GM19239 (cell line): ENCODE results near the gene CDX2.

Experiments used
- DNase-seq: peaks from one replicate; pipeline ENCODE4 v3.0.0; 2011; ENCODE audit warnings: low spot score; ENCODE audit not compliant: insufficient read length
- FAIRE-seq: peaks from 2 replicates; lab custom pipeline; 2011; peaks lifted over from hg19 to GRCh38; lab: Jason Lieb, UNC

The CDX2 gene

DNA sequence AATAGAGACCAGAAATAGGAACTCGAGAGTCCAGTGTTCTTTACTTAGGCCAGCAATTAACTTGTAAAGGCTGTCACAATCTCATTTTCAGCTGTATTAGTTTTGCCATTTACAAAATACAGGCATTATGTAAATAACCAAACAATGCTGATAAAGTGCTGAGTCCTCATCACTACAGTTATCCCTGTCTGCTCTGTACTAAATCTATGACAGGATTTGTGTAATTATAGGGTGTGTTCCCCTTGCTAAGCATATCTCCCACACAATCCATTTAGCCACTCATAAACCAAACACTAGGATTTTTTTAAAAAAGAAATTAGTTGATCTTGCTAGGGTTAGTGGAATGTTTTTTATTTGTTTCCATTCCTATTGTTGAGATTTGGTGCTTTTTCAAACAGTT is 26.1 kb downstream of the CDX2 start:
- DNase-seq, result no peak
- no peak for FAIRE-seq

GRCh38 chr13:27933580-27934328 is 35.4 kb downstream of the CDX2 start:
- no peak for FAIRE-seq
- no peak for DNase-seq

GRCh38 chr13:27933118-27933517 is 36.0 kb downstream of the CDX2 start:
- no peak for FAIRE-seq
- no peak for DNase-seq

DNA sequence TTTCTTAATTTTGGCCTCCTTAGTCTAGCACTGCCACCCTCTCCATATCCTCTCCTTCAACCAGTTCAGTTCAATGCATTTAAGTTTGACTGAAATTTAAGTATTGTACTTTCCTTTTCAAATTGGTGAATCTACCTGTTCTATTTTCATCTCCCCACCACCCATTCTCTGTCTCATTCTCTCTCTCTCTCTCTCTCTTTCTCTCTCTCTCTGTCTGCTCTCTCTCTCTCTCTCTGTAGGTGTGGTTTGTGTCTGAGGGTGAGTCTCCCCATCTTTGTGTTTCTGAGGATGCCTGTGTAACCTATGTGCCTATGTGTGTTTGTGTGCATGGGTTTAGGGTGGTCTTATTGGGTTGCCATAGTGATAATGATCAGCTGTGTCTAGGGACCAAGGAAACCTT is 39.2 kb downstream of the CDX2 start:
- FAIRE-seq (no peak), DNase-seq (no peak)

- FAIRE-seq, result no peak
- DNase-seq, result no peak
These were observed 40.0 kb downstream of the CDX2 start for GRCh38 chr13:27928805-27929753.

DNA sequence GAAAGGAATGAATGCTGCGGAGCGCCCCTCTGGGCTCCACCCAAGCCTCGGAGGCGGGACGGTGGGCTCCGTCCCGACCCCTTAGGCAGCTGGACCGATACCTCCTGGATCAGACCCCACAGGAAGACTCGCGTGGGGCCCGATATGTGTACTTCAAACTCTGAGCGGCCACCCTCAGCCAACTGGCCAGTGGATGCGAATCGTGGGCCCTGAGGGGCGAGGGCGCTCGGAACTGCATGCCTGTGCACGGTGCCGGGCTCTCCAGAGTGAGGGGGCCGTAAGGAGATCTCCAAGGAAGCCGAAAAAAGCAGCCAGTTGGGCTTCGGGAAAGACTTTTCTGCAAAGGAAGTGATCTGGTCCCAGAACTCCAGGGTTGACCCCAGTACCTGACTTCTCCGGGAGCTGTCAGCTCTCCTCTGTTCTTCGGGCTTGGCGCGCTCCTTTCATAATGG is 40.7 kb downstream of the CDX2 start:
- DNase-seq, result no peak
- FAIRE-seq, result no peak

GRCh38 chr13:27927444-27928352 is 41.4 kb downstream of the CDX2 start:
- DNase-seq (no peak), FAIRE-seq (peak; percentile 76)

- no peak for DNase-seq
- FAIRE-seq, result peak; percentile 65
These were observed 42.3 kb downstream of the CDX2 start for GRCh38 chr13:27926644-27927434.

GRCh38 chr13:27925220-27925991 is 43.7 kb downstream of the CDX2 start:
- DNase-seq, result no peak
- FAIRE-seq, result no peak

DNA sequence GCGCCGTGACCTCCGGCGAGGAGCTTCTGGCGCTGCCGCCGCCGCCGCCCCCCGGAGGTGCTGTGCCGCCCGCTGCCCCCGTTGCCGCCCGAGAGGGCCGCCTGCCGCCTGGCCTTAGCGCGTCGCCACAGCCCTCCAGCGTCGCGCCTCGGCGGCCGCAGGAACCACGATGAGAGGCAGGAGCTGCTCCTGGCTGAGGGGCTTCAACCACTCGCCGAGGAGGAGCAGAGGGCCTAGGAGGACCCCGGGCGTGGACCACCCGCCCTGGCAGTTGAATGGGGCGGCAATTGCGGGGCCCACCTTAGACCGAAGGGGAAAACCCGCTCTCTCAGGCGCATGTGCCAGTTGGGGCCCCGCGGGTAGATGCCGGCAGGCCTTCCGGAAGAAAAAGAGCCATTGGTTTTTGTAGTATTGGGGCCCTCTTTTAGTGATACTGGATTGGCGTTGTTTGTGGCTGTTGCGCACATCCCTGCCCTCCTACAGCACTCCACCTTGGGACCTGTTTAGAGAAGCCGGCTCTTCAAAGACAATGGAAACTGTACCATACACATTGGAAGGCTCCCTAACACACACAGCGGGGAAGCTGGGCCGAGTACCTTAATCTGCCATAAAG is 44.5 kb downstream of the CDX2 start:
- FAIRE-seq, result no peak
- DNase-seq, result no peak

DNA sequence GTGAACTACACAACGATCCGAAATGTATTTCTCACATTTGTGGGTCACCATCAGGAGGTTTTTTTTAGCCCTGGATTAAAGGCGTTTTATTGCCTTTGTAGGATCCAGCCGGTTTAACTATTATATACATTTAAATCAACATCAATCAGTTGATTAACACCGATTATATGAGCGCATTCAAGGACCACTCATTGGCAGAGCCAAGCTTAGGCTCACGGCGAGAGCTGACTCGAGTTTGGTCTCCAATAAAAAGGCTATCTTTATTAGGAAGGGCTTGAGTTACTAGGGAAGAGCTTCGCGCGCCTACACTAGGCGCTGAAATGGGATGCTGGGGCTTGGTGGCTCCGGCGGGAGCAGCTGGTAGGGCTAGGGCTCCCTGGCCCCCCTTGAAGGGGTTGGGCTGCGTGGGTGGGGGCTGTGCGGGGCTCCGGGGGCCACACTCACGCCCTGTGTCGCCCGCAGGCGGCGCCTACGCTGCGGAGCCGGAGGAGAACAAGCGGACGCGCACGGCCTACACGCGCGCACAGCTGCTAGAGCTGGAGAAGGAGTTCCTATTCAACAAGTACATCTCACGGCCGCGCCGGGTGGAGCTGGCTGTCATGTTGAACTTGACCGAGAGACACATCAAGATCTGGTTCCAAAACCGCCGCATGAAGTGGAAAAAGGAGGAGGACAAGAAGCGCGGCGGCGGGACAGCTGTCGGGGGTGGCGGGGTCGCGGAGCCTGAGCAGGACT is 45.2 kb downstream of the CDX2 start:
- FAIRE-seq (no peak), DNase-seq (no peak)

- no peak for DNase-seq
- peak; percentile 60 for FAIRE-seq
These were observed 46.1 kb downstream of the CDX2 start for GRCh38 chr13:27922883-27923612.

GRCh38 chr13:27921961-27922882 is 46.9 kb downstream of the CDX2 start:
- no peak for DNase-seq
- FAIRE-seq, result no peak

DNA sequence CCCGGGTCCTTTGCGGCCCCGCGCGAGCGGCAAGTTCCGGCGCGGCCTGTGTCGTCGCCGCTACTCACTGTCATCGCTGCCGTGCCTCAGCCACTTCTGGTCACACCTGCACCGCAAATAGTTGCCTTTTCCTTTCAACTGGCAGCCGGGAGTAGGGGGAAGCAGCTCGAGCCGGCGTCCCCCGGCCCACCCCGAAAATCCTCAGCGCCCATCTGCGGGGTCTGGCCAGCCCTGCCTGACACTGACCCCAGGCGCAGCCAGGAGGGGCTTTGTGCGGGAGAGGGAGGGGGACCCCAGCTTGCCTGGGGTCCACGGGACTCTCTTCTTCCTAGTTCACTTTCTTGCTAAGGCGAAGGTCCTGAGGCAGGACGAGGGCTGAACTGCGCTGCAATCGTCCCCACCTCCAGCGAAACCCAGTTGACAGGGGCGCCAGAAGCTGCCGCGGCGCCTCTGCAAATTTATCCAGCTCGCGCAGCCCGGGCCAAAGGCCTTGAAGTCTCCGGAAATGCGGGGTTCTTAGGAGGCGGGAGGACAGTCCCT is 47.6 kb downstream of the CDX2 start:
- DNase-seq (no peak), FAIRE-seq (no peak)

- FAIRE-seq, result peak; percentile 44
- DNase-seq, result no peak
These were observed 48.3 kb downstream of the CDX2 start for GRCh38 chr13:27920677-27921420.
